ENCODE data around the gene KIAA2012. TPM values are rescaled to one million over a fixed set of nuclear protein-coding genes. Genes with fewer than 3 reads are reported as not detected.

Gene KIAA2012
- total and polyA plus RNA-seq, 2 of the 8 experiments (the other 6 are each of a cell fraction or from before 2014, with no cell fraction given): not detected

DNA sequence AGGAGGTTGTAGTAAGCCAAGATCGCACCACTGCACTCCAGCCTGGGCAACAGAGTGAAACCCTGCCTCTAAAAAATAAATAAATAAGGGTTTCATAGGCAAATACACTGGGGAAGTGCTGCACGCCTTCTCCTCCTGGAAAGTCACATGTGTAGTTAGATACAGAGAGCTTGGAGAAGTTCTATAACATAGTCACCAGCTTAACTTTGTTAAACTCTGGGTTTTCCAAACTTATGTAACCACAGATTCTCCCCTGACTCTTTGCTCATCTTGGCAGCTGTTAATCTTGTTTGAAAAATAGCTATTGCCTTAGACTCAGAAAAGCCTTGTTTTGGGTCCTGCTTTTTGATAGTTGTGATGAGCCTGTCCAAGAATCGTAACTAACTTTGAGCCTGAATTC, 25.2 kb downstream of the KIAA2012 start:
- Histone ChIP-seq H3K4me2 (ENCODE audit: insufficient read depth in 1 of 2, low read depth in 2 of 2, low read length in 2 of 2) (no peak overlapping the region), H3K27me3 (replicated peaks in 1 of 4; ENCODE audit: control insufficient read depth in 3 of 4, extremely low read depth in 1 of 4, insufficient read depth in 3 of 4, low read length in 3 of 4) (no peaks in the 10 kb centered on the region), H3K23ac (ENCODE audit: insufficient read length) (no peak overlapping the region), H3K4me1 (replicated peaks in 1 of 4; ENCODE audit: control insufficient read depth in 3 of 4, insufficient read depth in 4 of 4, low read length in 3 of 4) (peaks cover 0 to 9% (median 6%) of the 10 kb centered on the region in 4 experiments; a peak in 3 of 7 replicates), H2BK15ac (ENCODE audit: low read length) (no peak overlapping the region), H3K4ac (replicated peaks; ENCODE audit: insufficient read length, low read depth, low read length) (no peak overlapping the region), H3K14ac (ENCODE audit: insufficient read length) (no peak overlapping the region), H2BK12ac (ENCODE audit: low read depth, low read length) (no peak overlapping the region), H4K8ac (ENCODE audit: extremely low read depth, insufficient read depth, low read length) (no peak overlapping the region), H3K4me3 (ENCODE audit: extremely low read depth in 1 of 4, insufficient read depth in 2 of 4, low read depth in 3 of 4, low read length in 4 of 4) (no peak overlapping the region), H3K56ac (replicated peaks; ENCODE audit: insufficient read length, low read depth, low read length) (no peak overlapping the region), H3K9me3 (ENCODE audit: insufficient read depth in 2 of 2, low read depth in 1 of 2, low read length in 1 of 2) (no peaks in the 10 kb centered on the region), H2BK20ac (ENCODE audit: low read length) (no peak overlapping the region), H4K5ac (ENCODE audit: insufficient read length, low read depth, low read length) (no peak overlapping the region), H4K20me1 (replicated peaks in 1 of 2; ENCODE audit: control insufficient read depth in 1 of 2, insufficient read depth in 2 of 2, low read length in 2 of 2) (no peaks in the 10 kb centered on the region), H3K79me2 (ENCODE audit: control insufficient read depth in 1 of 2, insufficient read depth in 2 of 2, low read length in 2 of 2) (no peaks in the 10 kb centered on the region), H3K27ac (ENCODE audit: low read depth, low read length) (no peak overlapping the region), H2BK120ac (replicated peaks; ENCODE audit: low read depth, low read length) (no peak overlapping the region), H3K79me1 (ENCODE audit: low read depth, low read length) (no peaks in the 10 kb centered on the region), H2AFZ (ENCODE audit: low read length) (no peak overlapping the region), H2BK5ac (ENCODE audit: low read depth, low read length) (no peak overlapping the region), H3K23me2 (ENCODE audit: low read depth, low read length) (no peaks in the 10 kb centered on the region), H3K18ac (ENCODE audit: extremely low read depth, low read length) (no peak overlapping the region), H2AK5ac (ENCODE audit: low read depth, low read length) (no peak overlapping the region), H3K9ac (replicated peaks in 1 of 4; ENCODE audit: extremely low read depth in 1 of 4, low read depth in 3 of 4, low read length in 3 of 4) (no peak overlapping the region), H3K36me3 (ENCODE audit: control insufficient read depth in 2 of 4, insufficient read depth in 4 of 4, low read length in 3 of 4) (no peaks in the 10 kb centered on the region), H4K91ac (replicated peaks; ENCODE audit: insufficient read length, low read length) (no peak overlapping the region)
- TF ChIP-seq FOSL1 (IDR thresholded peaks at IDR 0.05; ENCODE audit: insufficient read depth, low read depth, low read length): no peak
- TF ChIP-seq JUND (IDR thresholded peaks at IDR 0.05; ENCODE audit: low read length): no peak
- no peak for TF ChIP-seq BACH1 (IDR thresholded peaks at IDR 0.05; ENCODE audit: low read length)
- TF ChIP-seq CTBP2 (IDR thresholded peaks at IDR 0.05; ENCODE audit: borderline replicate concordance, insufficient read depth, insufficient read length, low read length): no peak
- TF ChIP-seq GABPA (IDR thresholded peaks at IDR 0.05; ENCODE audit: borderline replicate concordance, insufficient read depth, low read length): no peak
- ChIA-PET POLR2A (ENCODE audit: partially characterized antibody) (no interaction called here), CTCF (ENCODE audit: partially characterized antibody) (interaction anchor here (2.6 to 3.9 kb wide), 3 partner anchors 11 to 238 kb away, joined by 8 to 16 read pairs (median 14); partner anchors contain the start of gene KIAA2012)
- no peak for FAIRE-seq
- WGBS, 2 experiments (ENCODE audit: extremely low coverage in 1 of 2, insufficient coverage in 1 of 2, insufficient read length in 1 of 2, insufficient replicate concordance in 2 of 2, low coverage in 1 of 2, low lambda C conversion rate in 2 of 2, missing lambda C conversion rate in 1 of 2): 95% methylated on average over 3 of the region's 3 CpGs; no CpG with 5 or more reads in 1 of the 2 experiments
- no peak for DNase-seq (ENCODE audit: low read depth in 1 of 2, low spot score in 2 of 2)

All from H1 (cell line).